Liver (tissue), 9 donors: Measurements from ENCODE around the gene SNCB. TPM values are rescaled to one million over a fixed set of nuclear protein-coding genes. Genes with fewer than 3 reads are reported as not detected.

Experiments used
- DNase-seq: peaks from one replicate; pipeline ENCODE4 v3.0.0-alpha.2; 2017; ENCODE audit warnings: low spot score
- H3K27ac ChIP-seq, 2 donors: one replicate each; pipeline ENCODE4 v1.7.0; 2013; ENCODE audit warnings: inconsistent platforms in 2 of 2, low read length in 2 of 2, control low read depth in 1 of 2, low read depth in 1 of 2, mild to moderate bottlenecking in 1 of 2
- H3K27me3 ChIP-seq, 4 donors: one replicate each; pipeline versions ENCODE4 v1.6.1 to v1.7.0; 2013; ENCODE audit warnings: low read length in 3 of 4, inconsistent platforms in 1 of 4, mild to moderate bottlenecking in 1 of 4, moderate library complexity in 1 of 4; ENCODE audit not compliant: control insufficient read depth in 4 of 4, insufficient read depth in 4 of 4
- H3K36me3 ChIP-seq, 4 donors: one replicate each; pipeline versions ENCODE4 v1.6.1 to v1.7.0; 2013; ENCODE audit warnings: low read length in 3 of 4, mild to moderate bottlenecking in 3 of 4, low read depth in 1 of 4, moderate library complexity in 1 of 4; ENCODE audit not compliant: control insufficient read depth in 4 of 4, insufficient read depth in 3 of 4
- H3K4me1 ChIP-seq, 4 donors: one replicate each; pipeline versions ENCODE4 v1.6.1 to v1.7.0; 2013; ENCODE audit warnings: low read length in 3 of 4, mild to moderate bottlenecking in 3 of 4, moderate library complexity in 1 of 4; ENCODE audit not compliant: control insufficient read depth in 4 of 4, insufficient read depth in 4 of 4
- H3K4me3 ChIP-seq, 3 donors: one replicate each; pipeline versions ENCODE4 v1.6.1 to v1.7.0; 2013; ENCODE audit warnings: low read length in 3 of 3, control low read depth in 1 of 3, low read depth in 1 of 3, mild to moderate bottlenecking in 1 of 3
- H3K9ac ChIP-seq, 2 donors: one replicate each; pipeline ENCODE4 v1.7.0; 2013; ENCODE audit warnings: low read length in 2 of 2, mild to moderate bottlenecking in 2 of 2, moderate library complexity in 2 of 2, control low read depth in 1 of 2, low read depth in 1 of 2
- H3K9me3 ChIP-seq, 4 donors: one replicate each; pipeline versions ENCODE4 v1.6.1 to v1.7.0; 2013; ENCODE audit warnings: low read length in 3 of 4; ENCODE audit not compliant: control insufficient read depth in 4 of 4
- EGR1 ChIP-seq, 2 donors: IDR thresholded peaks; 2 replicates each; pipeline ENCODE4 v1.6.1; 2016 to 2018; ENCODE audit warnings: antibody characterized with exemption in 2 of 2, low read depth in 2 of 2
- FOXA2 ChIP-seq: IDR thresholded peaks from 2 replicates; pipeline ENCODE4 v1.6.1; 2016; ENCODE audit warnings: antibody characterized with exemption
- HNF4A ChIP-seq, 2 donors: conservative IDR thresholded peaks; 2 replicates each; pipeline ENCODE4 v1.6.1; 2016; ENCODE audit warnings: antibody characterized with exemption in 2 of 2, mild to moderate bottlenecking in 2 of 2
- HNF4G ChIP-seq: IDR thresholded peaks from 2 replicates; pipeline ENCODE4 v1.6.1; 2016; ENCODE audit warnings: antibody characterized with exemption
- MAX ChIP-seq: IDR thresholded peaks from 2 replicates; pipeline ENCODE4 v1.6.1; 2016; ENCODE audit warnings: antibody characterized with exemption
- NR2F2 ChIP-seq: IDR thresholded peaks from 2 replicates; pipeline ENCODE4 v1.6.1; 2016; ENCODE audit warnings: antibody characterized with exemption
- RXRA ChIP-seq, 2 donors: IDR thresholded peaks; 2 replicates each; pipeline ENCODE4 v1.6.1; 2017 to 2018; ENCODE audit warnings: antibody characterized with exemption in 2 of 2, mild to moderate bottlenecking in 1 of 2
- SP1 ChIP-seq: IDR thresholded peaks from 2 replicates; pipeline ENCODE4 v1.6.1; 2018; ENCODE audit warnings: antibody characterized with exemption, mild to moderate bottlenecking
- TAF1 ChIP-seq: conservative IDR thresholded peaks from 2 replicates; pipeline ENCODE4 v1.6.1; 2016; ENCODE audit warnings: antibody characterized with exemption, mild to moderate bottlenecking
- YY1 ChIP-seq: IDR thresholded peaks from 2 replicates; pipeline ENCODE4 v1.6.1; 2016; ENCODE audit warnings: antibody characterized with exemption, mild to moderate bottlenecking
- ZBTB33 ChIP-seq: IDR thresholded peaks from 2 replicates; pipeline ENCODE4 v1.6.1; 2016; ENCODE audit warnings: antibody characterized with exemption
- WGBS: extraction: QIAGEN DNeasy Blood & Tissue Kit; methylation state at CpG from one replicate; pipeline ENCODE4 v1.1.7; 2013; 5-methylcytosine and 5-hydroxymethylcytosine counted together
- polyA plus RNA-seq, 2 donors: library from polyadenylated mRNA; stranded (reverse) in 1 of 2; unstranded in 1 of 2; fragments of 200-250 nt in 1 of 2; fragments of >200 nt in 1 of 2; fragmentation: Nextera tagmentation in 1 of 2; extraction: Ambion mirVana in 1 of 2; gene quantifications; one replicate each; pipeline versions ENCODE4 v1.2.1 to v1.2.3, GENCODE V29; 2013 to 2015
- total RNA-seq, 2 donors: library from RNA; depleted of rRNA; stranded (reverse); fragments of >200 nt; gene quantifications; one replicate each; pipeline ENCODE4 v1.2.3, GENCODE V29; 2014
- TF ChIP-seq, protein P1 (sequence below): fragments of 150-350 bp; IDR thresholded peaks from 2 replicates; pipeline ENCODE4 v1.5.1; 2017; ENCODE audit warnings: improper control_type of control experiment, low read depth, low read length; ENCODE audit not compliant: missing input control
- TF ChIP-seq, protein P2 (sequence below): IDR thresholded peaks from 2 replicates; pipeline ENCODE4 v1.6.1; 2016; ENCODE audit warnings: antibody characterized with exemption, mild to moderate bottlenecking
- donor health status: healthy.
- donor health status: healthy.
- donor health status: healthy.
- donor health status: healthy.
- donor health status: healthy.

Gene SNCB
- total and polyA plus RNA-seq, 4 donors = not detected

- TF ChIP-seq, protein P1, sequence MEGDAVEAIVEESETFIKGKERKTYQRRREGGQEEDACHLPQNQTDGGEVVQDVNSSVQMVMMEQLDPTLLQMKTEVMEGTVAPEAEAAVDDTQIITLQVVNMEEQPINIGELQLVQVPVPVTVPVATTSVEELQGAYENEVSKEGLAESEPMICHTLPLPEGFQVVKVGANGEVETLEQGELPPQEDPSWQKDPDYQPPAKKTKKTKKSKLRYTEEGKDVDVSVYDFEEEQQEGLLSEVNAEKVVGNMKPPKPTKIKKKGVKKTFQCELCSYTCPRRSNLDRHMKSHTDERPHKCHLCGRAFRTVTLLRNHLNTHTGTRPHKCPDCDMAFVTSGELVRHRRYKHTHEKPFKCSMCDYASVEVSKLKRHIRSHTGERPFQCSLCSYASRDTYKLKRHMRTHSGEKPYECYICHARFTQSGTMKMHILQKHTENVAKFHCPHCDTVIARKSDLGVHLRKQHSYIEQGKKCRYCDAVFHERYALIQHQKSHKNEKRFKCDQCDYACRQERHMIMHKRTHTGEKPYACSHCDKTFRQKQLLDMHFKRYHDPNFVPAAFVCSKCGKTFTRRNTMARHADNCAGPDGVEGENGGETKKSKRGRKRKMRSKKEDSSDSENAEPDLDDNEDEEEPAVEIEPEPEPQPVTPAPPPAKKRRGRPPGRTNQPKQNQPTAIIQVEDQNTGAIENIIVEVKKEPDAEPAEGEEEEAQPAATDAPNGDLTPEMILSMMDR = no peak
- TF ChIP-seq RXRA (IDR thresholded peaks at IDR 0.05) = no peak
- DNase-seq = no peak
- H3K9me3 ChIP-seq = no peaks in the 10 kb centered on the region
- H3K9ac ChIP-seq = no peak overlapping the region
- no peaks in the 10 kb centered on the region for H3K27me3 ChIP-seq
- no peaks in the 10 kb centered on the region for H3K36me3 ChIP-seq
- peak overlapping the region in 1 of 3 donors; percentile 71 for H3K4me3 ChIP-seq
- 37% methylated on average over 46 of the region's 46 CpGs for WGBS
- H3K4me1 ChIP-seq = peaks cover 0 to 9% (median 4%) of the 10 kb centered on the region in 4 donors
- H3K27ac ChIP-seq = no peak overlapping the region
Measured at GRCh38 chr5:176608937-176609723, 21.2 kb downstream of the SNCB start.

GRCh38 chr5:176608142-176608705, 22.1 kb downstream of the SNCB start:
- no peaks in the 10 kb centered on the region for H3K9me3 ChIP-seq
- WGBS = 95% methylated on average over 4 of the region's 4 CpGs
- no peak overlapping the region for H3K27ac ChIP-seq
- TF ChIP-seq HNF4A (conservative IDR thresholded peaks at IDR 0.05) (no peak), MAX (no peak), NR2F2 (no peak), EGR1 (IDR thresholded peaks at IDR 0.05; ENCODE audit: low read depth in 2 of 2) (no peak), TAF1 (no peak)
- no peaks in the 10 kb centered on the region for H3K27me3 ChIP-seq
- no peak overlapping the region for H3K9ac ChIP-seq
- no peaks in the 10 kb centered on the region for H3K36me3 ChIP-seq
- peaks cover 0 to 9% (median 4%) of the 10 kb centered on the region in 4 donors for H3K4me1 ChIP-seq
- no peak overlapping the region for H3K4me3 ChIP-seq
- no peak for DNase-seq

DNA sequence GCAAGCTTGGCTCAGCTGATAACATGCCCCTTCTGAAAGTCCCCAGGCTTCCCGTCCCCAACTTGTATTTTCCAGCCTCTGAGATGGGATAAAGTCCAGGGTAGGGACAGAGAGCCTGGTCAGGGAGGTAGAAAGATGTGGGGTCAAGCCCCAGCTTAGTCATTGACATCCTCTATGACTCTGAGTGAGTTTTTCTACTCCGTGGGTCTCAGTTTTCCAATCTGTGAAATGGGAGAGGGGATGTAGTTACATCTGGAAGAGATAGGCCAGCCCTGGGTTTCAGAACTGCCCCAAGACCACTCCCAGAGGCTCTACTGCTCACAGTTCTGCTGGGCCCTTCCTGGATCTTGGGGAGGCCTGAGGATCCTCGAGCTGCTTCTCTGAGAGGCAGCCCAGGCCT, 23.5 kb downstream of the SNCB start:
- 86% methylated on average over 3 of the region's 3 CpGs for WGBS
- Histone ChIP-seq H3K27ac (no peak overlapping the region), H3K9me3 (no peaks in the 10 kb centered on the region), H3K4me1 (peaks cover 0 to 9% (median 4%) of the 10 kb centered on the region in 4 donors), H3K4me3 (no peak overlapping the region), H3K27me3 (no peaks in the 10 kb centered on the region), H3K9ac (no peak overlapping the region), H3K36me3 (no peaks in the 10 kb centered on the region)
- no peak for DNase-seq
- TF ChIP-seq ZBTB33 (no peak), HNF4G (no peak), SP1 (no peak), FOXA2 (no peak), YY1 (no peak), HNF4A (conservative IDR thresholded peaks at IDR 0.05) (no peak)
- TF ChIP-seq, protein P2, sequence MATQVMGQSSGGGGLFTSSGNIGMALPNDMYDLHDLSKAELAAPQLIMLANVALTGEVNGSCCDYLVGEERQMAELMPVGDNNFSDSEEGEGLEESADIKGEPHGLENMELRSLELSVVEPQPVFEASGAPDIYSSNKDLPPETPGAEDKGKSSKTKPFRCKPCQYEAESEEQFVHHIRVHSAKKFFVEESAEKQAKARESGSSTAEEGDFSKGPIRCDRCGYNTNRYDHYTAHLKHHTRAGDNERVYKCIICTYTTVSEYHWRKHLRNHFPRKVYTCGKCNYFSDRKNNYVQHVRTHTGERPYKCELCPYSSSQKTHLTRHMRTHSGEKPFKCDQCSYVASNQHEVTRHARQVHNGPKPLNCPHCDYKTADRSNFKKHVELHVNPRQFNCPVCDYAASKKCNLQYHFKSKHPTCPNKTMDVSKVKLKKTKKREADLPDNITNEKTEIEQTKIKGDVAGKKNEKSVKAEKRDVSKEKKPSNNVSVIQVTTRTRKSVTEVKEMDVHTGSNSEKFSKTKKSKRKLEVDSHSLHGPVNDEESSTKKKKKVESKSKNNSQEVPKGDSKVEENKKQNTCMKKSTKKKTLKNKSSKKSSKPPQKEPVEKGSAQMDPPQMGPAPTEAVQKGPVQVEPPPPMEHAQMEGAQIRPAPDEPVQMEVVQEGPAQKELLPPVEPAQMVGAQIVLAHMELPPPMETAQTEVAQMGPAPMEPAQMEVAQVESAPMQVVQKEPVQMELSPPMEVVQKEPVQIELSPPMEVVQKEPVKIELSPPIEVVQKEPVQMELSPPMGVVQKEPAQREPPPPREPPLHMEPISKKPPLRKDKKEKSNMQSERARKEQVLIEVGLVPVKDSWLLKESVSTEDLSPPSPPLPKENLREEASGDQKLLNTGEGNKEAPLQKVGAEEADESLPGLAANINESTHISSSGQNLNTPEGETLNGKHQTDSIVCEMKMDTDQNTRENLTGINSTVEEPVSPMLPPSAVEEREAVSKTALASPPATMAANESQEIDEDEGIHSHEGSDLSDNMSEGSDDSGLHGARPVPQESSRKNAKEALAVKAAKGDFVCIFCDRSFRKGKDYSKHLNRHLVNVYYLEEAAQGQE = no peak
